T1000 (cell line): ENCODE data around the gene SORL1-AS1.
A peak's percentile ranks its signal among the peaks of the same experiment; 100 is the strongest.
"Not testable (repeated sequence)": the region's sequence is repeated elsewhere in the genome, so short reads cannot be mapped to it uniquely, and the experiment has no call there.

Experiments used
- DNase-seq: peaks from one replicate; lab custom pipeline; 2025; ENCODE audit warnings: mixed read lengths; lab: John Stamatoyannopoulos, UW

SORL1-AS1 gene

DNA sequence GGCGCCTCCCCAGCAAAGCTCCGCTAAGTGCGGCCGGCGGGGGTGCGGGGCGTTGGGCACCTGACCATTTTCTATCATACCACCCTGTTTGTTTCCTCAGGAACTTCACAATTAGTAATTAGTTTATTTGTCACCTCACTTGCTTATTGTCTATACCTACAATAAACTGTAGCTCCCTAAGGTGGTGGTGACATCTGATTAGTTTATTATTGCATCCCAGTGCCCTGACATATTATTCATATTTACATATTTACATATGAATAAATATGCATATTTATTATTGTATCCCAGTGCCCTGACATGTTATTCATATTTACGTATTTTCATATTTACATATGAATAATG, 25.4 kb downstream of the SORL1-AS1 start:
- DNase-seq = no peak

DNA sequence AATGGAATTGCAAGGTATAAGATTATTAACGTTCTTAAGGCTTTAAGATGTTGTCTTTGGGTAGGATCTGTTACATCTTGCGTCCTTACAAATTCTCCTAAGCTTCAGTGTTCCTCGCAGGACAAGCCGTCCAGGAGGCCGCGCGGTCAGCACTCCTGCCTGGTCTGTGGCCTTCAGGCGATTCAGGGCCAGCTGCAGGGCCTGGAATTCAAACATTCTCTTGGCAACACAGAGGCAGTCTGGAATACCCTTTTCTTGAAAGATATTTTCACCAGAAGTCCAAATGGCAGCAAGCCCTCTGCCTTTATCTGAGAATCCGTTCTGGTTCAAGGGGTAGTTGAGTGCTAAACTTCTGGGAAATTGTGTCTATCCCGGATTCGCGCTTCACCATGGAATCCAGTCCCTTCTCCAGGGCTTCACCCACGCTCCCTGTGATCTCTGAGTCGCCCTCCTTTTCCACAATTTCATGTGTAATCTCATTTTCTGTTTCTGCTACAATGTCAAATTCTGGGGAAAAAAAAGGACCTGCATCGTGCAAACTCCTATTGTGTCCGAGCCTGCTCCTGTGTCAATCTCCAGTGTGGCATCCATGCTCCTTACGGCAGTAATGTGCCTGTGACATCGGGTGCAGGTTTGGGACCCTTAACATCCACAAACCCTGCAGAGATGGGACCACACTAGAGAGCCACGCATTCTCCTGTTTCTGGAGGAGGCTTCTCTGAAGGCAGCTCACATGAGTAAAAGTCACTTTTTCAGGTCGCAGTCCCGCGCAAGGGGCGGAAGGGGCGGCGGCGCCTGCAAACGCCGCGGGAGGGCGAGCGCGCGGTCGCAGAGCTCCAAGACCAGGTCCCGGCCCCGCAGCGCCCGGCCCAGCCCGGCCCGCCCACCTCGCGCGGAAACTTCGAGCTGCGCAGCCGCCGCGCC, 26.0 kb downstream of the SORL1-AS1 start:
- DNase-seq = no peak

DNA sequence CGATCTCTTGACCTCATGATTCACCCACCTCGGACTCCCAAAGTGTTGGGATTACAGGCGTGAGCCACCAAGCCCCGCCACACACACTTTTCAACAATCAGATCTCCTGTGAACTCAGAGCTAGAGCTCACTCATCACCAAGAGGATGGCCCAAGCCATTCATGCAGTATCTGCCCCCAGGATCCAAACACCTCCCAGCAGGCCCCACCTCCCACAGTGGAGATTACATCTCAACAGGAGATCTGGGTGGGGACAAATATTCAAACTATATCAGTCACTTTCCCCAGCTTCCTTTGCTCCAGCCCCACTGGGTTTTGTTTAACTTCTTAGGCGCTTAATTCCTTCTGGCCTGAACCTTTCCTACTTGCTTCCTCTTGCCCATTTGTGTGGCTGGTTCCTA, 26.9 kb downstream of the SORL1-AS1 start:
- no peak for DNase-seq

DNA sequence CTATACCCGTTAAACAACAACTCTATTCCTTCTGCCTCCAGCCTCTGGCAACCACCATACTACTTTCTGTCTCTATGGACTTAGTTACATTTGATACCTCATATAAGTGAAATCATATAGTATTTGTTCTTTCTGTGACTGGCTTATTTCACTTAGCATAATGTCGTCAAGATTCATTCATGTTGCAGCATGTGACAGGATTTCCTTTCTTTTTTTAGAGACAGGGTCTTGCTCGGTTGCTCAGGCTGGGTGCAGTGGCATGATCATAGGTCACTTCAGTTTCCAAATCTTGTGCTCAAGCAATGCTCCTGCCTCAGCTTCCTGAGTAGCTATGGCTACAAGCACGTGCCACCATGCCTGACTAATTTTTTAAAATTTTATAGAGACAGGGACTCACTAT, 30.1 kb downstream of the SORL1-AS1 start:
- DNase-seq = no peak

DNA sequence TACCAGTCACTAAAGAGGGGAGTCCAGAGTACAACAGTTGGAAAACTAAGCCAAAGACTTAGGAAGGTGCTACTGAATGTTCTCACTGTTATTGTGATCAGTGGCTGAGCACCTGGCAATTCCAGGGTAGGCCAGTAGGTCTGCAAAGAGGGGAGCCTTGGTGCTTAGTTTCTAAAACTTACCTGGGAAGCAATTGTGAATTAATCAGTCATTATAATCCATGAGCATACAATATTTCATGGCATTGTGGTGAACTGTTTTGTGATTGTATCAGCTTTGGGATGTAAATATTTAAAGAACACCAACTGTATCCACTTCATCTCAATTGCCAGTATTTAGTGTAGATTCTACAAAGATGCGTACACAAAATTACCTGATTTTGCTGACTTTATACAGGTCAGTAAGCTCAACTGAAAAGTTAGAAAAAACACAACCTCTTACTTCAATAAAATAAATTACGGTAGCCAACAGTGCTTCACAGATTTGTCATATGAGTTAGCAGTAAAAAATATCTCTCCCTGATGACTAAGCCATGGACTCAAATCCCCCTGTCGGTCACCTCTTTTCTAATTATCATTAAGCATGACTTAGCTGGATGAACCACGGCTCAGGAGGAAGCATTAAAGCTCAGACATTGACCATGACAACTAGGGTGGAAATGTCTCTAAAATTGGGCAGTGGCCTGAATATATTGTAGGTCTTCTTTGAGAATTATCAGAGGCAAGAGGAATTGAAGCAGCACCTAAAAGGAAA, 31.4 kb downstream of the SORL1-AS1 start:
- DNase-seq = no peak

DNA sequence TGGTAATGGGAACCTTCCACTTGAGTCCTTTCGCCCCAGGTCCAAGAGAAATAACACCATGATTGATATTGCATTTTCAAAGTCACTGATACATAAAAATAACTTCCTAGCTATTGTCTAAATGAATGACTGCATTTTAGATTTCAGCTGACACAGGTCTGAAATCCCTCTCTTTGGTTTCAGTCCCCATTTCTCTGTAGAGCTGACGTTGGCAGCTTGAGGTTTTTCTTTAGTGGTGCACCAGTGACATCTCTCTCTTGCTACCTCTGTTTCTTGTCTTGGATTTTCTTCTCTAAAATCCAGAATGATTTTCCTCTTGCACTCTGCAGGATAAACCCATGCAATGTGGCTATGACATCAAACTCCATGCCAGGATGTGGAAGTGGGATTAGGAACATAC, 32.4 kb downstream of the SORL1-AS1 start:
- DNase-seq = no peak

DNA sequence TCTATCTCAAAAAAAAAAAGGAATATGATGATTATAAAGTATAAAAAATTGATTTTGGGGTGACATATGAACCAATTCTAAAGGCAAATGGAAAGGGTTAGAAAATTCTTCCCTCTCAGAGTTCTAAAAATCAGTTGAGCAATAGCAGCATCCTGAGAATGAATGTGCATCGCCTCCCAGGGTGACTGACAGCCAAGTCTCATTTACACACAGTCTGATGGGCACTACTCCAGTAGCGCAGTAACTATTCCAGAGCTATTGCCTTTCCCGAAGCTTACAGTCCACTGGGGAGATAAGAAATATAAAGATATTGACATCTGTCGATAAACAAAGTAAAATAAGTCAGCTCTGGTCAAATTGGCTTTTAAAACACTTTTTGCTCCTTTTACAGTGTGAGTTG, 32.9 kb downstream of the SORL1-AS1 start:
- DNase-seq = no peak

DNA sequence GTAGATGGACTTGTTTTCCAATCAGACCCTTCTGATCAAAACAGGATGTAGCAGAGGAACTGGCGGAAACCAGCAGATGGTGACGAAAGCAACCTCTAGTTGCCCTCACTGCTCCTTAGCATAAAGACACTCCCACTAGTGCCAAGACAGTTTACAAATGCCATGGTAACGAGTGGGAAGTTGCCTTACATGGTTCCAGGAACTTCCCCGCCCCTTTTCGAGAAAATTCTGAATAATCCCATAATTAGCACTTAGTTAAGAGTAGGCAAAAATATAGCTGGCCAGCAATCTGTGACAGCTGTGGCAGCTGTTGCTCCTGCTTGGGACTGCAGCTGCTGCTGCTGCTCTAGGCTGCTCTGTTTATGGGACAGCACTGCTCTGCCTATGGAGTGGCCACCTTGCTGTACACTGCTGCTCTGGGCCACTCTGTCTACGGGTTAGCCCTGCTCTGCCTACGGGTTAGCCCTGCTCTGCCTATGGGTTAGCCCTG, 34.1 kb downstream of the SORL1-AS1 start:
- DNase-seq = no peak

DNA sequence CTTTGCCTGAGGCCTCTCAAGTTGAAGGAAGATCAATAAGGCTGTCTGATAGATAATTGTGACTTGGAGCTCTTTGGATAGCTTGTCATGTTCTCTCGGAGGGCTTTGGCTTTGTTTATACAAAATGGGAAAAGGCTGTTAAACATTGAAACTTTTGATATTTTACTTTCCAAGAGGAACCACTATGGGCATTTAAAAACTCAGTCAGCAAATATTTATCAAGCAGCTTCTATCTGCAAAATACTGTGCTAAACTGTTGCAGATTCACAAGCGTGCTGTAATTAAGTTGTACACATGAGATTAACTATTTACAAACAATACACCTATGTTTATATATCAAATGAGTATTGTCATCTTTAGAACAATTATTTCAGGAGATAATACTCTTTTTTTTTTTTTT, 35.2 kb downstream of the SORL1-AS1 start:
- no peak for DNase-seq

DNA sequence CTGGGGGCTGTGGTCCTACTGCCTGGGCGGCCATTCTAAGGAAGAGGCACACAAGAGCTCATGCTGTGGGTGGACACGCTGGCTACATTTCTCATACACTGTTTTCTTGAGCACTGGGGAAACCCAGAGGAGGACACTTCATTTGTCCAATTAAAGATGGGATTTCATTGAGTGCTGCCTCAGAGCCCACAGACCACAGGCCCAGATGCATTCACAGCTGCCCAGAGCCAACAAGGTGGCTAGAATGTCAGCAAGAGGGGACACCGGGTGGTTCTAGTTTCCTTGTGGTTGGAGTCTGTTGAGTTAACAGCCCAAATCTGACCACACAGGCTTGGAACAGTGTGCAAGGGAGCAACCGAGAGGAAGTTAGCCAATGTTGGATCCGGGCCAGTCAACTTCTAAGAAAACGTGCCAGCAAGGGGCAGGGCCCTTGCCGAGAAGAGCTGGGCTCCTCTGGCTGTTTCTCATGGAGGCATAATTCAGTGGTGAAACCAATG, 35.7 kb downstream of the SORL1-AS1 start:
- DNase-seq = peak; percentile 46

DNA sequence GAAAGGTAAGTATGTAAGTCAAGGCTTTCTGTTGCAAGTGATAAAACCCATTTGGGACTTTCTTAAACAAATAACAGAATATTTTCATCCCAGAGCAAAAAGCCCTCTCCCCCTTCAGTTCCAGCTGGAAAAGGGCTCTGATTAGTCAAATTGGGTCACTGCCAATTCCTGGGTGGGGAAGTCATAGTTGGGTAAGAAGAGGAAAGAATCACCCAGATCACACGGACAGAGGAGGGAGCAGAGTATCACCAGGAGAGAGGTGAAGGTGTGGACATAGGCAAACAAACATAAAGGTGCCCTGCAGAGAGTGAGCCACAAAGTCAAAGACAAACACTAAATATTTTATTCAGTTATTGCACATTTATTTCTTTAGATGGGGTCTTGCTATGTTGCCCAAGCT, 36.9 kb downstream of the SORL1-AS1 start:
- DNase-seq = no peak

DNA sequence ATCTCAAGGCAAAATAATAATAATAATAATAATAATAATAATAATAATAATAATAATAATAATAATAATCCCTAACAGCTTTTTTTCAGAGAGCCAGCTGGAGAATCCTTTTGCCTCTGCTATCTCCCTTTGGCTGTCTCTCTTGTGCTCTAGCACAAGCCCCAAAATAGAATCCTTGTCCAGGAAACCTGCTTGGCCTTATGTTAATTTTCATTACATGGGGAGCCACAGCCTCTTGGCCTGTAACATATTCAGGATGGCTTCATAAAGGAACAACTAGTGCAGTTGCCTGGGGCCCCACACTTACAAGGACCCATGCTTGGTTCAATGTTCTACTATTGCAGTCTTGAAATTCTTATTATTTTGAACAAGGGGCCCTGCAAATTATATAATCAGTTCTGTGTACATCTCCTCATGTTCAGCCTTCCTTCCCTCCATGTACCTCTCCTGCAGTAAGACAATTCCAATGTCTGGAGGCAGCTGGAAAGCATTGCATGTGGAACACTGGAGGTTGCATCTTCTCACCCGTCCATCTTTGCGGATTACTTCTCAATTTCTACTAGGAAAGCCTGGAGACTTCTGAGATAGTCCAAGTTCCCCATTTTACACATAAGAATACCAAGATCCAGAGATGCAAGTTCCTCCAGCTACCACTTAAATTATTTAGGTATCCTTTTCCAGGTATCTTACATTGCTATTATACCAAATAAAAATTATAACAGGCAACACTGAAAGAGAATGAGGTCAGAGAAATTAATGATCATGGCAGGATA, 38.4 kb downstream of the SORL1-AS1 start:
- no peak for DNase-seq

DNA sequence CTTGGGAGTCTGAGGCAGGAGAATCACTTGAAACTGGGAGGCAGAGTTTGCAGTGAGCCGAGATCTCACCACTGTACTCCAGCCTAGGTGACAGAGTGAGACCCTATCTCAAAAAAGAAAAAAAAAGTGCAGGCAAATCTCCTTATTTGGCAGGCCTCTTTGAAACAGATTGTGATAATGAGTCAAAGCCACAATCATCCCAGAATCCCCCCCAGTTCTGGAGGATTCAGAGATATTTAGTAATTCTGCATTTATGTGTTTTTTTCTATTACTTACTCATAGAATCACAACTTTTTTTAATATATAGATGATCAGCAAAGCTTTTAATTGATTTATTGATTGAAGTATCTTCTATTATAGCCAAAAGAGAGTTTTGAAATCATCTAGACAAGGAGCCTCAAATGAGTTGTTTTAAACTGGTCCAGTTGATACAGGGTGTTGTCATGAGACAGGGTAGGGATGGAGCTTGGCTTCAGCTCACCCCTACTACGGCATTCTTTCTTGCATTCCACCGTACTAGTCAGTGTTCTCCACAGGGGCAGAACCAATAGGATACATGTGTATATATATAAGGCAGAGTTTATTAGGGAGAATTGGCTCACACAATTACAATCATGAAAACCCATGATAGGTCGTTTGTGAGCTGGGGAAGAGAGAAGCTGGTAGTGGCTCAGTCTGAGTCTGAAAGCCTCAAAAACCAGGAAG, 39.9 kb downstream of the SORL1-AS1 start:
- DNase-seq = no peak

DNA sequence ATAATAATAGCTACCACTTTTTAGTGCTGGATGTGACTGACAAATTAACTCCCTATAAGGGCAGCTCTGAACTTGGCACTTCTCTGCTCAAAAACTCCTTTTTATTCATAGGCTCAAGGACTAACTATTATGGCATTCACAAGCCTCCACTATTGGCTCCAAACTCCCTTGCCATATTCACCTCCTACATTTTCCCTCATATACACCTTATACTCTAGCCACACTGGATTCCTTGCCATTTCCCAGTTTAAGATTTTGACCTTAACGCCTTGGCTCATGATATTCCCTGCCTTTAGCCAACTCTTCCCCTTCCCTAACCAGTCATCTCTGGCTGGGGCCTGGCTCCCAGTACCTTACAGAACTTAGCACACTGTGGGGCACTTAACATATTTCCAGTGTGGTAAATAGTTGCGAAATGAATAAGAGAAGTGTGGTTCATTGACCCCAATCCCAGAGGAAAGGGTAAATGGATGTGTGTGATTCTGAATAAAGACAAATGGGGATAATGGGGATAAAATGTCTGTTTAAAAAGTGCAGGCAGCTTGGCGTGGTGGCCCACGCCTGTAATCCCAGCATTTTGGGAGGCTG, 40.7 kb downstream of the SORL1-AS1 start:
- no peak for DNase-seq

DNA sequence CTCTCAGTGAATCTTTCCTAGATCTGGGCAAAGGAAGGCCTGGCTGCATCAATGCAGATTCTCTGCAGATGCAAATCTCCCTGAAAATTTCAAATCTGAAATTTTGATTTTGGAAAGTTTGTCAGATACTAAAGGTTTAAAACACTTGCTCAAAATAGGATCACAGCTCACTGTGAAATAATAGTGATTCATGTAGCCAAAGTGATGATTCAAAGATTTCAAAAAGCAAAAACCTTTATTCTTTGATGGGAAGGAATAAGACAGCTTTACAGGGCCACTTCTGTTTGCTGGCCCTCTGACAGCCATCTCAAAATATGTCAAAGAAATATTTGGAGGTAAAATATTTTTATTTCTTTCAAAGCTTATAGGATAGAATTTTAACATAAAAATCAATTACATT, 41.4 kb downstream of the SORL1-AS1 start:
- DNase-seq = not testable (repeated sequence)

DNA sequence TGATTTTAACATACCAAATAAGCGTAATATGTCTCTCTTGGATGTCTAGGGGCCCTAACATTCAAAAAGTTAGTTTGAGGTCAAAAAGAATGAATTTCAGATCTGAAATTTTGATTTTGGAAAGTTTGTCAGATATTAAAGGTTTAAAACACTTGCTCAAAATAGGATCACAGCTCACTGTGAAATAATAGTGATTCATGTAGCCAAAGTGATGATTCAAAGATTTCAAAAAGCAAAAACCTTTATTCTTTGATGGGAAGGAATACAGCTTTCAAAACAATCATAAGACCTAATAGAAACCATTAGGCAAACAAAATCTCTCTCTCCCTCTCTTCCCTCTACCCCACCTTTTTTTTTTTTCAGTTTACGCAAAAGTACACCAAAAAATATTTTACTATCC, 42.7 kb downstream of the SORL1-AS1 start:
- not testable (repeated sequence) for DNase-seq

DNA sequence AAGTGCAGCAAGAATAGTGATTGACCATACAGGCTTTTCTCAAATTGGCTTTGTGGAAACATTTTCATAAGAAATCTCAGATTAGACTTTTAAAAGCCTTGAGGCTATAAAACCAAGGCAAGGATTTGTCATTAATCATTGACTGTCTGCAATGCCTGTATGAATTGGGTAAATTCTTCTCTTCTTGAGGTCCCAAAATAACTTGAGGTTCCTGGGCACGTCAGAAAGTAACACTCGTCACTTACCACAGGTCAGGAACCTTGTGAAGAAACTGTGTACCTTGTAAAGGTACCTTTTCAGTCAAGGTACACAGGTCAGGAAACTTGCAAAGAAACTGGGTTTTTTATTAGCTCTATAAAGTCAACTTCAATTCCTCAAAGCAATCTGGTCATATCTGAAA, 43.9 kb downstream of the SORL1-AS1 start:
- DNase-seq = no peak

DNA sequence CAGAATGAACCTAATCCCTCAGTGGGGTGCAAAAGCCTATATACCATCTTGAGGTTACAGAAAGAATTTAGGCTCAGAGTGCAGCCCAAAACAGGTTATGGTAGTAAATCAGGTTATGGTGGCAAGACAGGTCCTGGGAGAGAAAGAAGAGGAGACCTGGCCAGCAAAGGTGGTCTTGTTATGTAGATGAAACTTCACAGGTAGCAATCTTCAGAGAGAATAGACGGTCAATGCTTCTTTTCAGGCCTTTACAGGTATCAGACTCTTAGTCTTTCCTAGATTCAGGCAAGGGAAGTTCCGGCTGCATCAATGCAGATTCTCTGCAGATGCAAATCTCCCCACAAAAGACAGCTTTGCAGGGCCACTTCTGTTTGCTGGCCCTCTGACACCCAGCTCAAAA, 46.5 kb downstream of the SORL1-AS1 start:
- DNase-seq = no peak

DNA sequence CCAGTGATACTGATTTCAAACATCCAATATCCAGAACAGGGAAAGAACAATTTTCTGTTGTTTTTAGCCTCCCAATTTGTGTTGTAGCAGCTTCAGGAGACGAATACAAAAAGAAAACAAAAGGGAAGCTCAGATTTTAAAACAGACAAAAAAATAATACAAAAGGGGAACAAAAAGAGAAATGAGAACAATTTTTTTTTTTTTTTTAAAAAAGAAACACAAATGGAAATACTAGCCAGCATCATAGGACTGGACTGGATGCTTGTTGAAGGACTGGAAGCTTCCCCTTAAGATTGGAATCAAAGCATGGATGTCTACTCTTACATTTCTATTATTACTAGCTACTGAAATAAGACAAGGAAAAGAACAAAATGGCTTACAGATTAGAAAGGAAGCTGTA, 47.1 kb downstream of the SORL1-AS1 start:
- no peak for DNase-seq

DNA sequence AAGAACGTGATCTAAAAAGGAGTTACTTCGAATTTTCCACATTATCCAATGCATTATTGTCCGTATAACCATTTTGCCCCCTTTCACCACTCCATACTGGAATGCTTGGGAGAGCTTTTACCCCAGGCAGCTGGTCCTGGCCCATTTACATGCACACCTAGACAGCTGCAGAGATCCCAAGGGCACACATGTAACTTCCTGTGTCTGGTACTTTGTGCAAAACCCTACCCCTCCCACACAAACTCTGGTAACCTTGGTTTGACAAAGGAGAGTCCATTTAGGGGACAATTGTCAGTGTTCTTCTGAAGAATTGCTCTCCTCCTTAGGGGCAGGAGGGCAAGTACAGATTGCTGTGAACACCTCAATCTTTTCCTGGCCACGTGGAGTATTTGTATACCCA, 58.0 kb downstream of the SORL1-AS1 start:
- no peak for DNase-seq

DNA sequence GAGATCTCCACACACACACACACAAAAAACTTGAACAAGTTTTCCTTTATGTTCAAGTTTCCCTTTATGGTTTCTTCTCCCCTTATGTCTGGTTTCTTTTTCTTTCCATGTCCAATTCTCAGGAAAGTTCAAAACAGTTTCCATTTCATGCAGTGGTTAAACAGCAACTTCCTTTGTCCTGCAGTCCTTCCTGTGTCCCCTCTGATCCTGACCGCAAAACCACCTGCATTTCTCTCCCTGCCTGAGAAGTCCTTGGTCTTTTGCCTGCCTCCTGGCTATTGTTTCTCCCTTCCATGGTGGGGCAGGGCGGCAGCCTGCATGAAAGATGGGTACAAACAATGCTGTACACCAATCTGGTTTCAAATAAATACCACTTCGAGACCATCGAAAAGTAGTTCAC, 58.9 kb downstream of the SORL1-AS1 start:
- DNase-seq = no peak
